Renal pelvis (tissue), 4 donors: ENCODE data around the gene FGF7. TPM values are rescaled to one million over a fixed set of nuclear protein-coding genes. Genes with fewer than 3 reads are reported as not detected.
"Not testable (repeated sequence)": the region's sequence is repeated elsewhere in the genome, so short reads cannot be mapped to it uniquely, and the experiment has no call there.

Experiments
- DNase-seq: peaks from one replicate; pipeline ENCODE4 v3.0.0-alpha.2; 2013
- polyA plus RNA-seq, 3 donors: library from polyadenylated mRNA; unstranded; fragments of 120-200 nt; gene quantifications; one replicate each; pipeline ENCODE4 v1.2.1, GENCODE V29; 2013; ENCODE audit not compliant: insufficient read length in 3 of 3

Gene FGF7
- polyA plus RNA-seq, 3 donors = 10.3 to 15.2 (median 12.0) TPM

DNA sequence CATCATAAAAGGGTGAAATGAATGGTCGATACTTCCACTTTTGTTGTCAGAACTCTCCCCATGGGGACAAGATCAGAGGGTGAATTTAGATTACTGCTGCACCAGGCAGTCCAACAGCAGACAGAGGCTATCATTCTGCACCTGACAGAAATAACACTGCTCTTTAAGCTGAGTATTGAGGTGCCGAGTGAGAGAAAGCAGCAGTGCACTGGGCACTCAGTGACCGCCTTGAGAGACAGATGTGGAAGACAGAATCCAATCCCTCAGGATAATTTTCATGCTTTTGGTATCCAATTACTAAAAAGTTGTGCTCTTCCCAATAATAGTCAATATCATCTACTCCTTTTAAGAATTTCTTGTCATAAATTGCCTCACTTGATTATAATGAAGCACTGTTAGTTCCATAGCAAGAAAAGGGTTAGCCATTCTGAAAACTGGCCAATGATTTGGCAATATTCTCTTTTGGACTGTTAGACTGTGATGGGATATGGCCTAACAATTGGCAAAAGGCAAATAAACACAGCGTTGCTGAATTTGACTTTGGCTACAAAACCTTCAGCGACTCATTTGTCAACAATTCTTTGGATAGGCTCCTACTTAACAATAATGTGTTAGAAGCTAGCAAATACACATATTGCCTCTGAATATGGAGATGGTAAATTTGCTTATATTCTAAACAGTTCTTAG lies 5.5 kb downstream of the FGF7 start:
- no peak for DNase-seq

DNA sequence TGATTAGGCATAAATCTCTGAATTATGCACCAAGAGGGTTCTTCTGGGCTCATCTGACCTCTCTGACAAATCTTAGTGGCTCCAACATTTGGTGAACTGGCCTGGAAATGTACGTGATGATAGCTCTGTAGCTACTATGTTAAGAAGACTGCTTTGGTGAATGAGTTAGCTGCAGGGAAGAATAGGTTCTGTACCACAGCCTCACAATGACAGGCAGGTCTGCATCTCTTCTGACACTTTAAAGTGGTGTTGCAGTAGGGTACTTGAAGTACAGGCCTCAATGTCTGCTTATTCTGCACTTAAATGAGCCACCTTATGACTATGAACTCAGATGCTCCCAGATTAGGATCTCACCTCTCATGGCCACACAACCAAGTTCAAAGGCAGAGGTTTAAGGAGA lies 7.0 kb downstream of the FGF7 start:
- no peak for DNase-seq

DNA sequence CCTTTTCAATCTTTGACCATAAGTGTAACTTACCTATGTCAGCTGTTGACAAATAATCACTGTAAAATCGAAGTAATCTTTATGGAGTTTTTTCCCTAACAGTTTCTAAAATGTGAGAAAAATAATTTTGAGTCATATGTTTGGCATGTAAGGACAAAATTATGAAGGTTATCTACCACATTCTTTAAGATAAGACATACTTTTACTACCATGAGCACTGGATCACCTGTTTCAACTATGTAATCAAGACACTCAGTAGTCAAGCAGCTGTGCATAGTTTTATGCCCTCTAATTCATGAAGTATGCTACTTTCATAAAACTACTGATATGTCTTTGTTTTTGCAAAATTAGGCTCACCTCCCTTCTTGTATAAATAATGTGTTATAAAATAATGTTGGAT lies 12.1 kb downstream of the FGF7 start:
- DNase-seq = no peak

DNA sequence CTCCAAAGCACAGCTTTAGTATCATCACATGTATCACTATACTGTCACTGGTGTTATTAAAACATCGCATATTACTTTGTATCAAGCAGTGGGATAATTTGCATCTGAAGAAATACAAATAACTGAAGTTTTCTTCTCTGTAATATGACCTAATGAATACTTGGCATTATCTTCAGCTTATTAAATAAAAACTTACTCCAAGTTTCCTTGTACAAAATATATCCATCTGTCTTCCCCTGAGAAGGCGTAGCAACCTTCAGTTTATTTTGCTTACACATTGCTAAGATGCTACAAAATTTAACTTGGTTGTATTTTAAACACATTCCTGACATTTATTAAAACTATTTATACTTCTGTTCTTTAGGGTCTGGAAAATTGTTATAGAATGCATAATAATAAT lies 13.7 kb downstream of the FGF7 start:
- DNase-seq = no peak

DNA sequence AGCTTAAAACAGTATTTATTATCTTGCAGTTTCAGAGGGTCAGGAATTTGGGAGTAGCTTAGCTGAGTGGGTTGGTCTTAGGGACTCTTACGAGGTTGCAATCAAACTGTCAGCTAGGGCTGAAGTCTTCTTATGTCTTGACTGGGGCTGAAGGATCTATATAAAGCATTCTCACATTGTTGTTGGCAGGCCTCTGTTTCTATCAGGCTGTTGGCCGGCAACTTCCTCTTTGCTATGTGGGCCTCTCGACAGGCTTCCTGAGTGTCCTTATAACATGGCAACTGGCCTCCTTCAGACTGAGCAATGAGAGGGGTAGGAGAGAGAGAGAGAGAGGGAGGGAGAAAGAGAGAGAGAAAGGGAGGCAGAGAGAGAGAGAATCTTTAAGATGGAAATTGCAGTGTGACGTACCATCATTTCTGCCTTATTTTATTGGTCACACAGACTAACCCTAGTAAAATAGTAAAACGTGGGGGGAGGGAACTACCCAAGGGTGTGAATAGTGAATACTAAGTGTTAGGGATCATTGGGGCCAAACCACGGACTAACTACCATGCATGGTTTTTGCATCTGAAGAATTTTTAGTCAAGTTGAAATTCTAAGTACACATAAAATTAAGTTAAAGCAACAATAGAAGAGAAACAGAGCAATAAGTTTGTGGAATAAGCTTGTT lies 16.1 kb downstream of the FGF7 start:
- DNase-seq = peak; percentile 43

DNA sequence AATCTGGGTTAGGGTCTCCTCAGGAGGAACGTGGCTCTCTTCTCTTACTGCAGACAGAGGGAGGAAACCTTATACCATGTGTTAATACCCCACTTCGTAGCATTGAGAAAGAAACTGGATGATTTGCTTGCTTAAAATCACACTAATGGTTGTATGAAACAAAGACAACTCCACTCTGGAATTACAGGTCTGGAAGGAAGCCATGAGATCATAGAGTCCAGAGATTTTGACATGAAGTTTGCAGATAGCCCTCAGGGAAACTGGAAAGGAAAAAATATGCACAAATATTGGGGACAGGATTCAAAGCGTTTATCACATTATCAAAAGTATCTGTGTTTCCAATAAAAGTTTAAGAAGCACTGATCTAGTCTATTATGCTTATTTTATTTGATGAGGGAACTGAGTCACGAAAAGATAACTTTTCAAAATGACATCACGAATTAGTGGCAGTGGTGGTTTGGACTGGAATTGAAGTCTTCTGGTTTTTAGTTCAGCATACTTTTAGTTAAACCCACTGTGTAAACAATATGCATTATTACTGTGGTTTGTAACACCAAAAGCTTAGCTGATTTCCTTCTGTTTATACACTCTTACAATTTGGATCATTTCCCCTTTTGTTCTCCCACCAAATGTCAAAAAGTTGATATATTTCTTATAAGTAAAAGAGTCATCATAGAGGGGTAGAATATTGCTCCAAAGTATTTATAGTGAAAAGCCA lies 16.8 kb downstream of the FGF7 start:
- no peak for DNase-seq

DNA sequence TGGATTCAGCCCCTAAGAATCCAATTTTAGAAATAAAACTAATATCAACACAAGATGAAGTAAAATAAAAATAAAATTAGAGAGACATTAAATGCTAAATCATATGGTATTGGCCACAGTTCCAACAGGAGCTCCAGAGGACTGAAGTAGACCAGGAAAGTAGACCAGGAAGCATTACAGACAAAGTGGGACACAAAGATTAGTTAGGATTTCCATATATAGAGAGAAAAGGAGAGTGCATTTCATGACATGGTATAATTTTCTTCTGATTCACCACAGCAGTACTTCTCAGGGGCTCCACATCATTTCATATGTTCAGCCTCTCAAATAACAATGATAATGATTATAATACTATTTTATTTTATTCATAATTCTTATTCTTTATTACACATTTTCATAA lies 18.3 kb downstream of the FGF7 start:
- DNase-seq = no peak

DNA sequence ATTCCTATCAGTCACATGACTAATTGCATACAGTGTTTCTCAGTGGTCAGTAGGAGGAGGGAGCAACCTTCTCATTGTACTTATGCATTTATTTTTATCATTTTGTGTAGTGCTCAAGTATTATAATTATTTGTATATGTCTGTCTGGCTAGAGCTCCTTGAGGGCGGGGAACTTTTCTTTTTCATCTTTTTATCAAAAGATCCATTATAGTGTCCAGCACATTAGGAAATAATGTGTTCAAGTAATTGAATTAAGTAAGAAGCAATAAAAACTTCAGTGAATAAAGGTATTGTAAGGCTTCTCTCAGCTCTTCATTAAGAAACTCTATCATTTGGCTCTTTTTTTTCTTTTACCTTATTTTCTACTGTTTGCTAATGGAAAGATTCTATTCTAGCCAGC lies 18.8 kb downstream of the FGF7 start:
- no peak for DNase-seq

DNA sequence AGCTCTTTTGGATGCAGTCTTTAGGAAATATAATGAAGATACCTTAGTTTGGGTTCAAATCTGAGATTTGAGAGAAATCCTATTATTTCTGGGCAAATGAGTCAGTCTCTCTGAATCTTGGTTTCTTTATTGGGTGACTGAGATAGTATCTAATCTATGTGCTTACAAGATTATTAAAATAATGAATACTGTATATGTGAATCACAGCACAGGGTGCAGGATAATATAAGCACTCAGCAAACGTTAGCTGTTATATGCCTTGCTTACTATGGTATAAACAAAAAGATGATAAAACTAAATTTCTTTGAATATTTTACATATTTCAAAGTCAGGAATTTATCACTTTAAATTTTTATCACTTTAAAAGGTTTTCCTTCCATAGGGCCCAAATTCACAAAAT lies 29.6 kb downstream of the FGF7 start:
- DNase-seq = no peak

DNA sequence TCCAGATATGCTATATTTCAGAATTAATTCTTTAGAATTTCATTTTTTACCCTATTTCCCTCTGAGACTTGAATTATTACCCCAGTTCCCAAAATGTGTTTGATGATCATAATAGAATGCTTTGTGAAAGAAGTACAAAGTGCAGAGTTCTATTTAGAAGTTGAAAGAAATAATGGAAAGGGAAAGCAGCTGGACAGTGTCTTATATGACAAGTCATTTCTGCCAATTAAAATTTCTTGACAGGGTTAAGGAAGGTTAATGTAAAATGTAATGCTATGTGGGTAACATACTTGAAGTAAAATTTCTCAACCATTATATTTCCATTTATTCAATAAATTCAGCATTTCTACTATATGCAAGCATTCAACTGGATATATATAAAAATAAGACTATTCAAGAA lies 33.1 kb downstream of the FGF7 start:
- no peak for DNase-seq

DNA sequence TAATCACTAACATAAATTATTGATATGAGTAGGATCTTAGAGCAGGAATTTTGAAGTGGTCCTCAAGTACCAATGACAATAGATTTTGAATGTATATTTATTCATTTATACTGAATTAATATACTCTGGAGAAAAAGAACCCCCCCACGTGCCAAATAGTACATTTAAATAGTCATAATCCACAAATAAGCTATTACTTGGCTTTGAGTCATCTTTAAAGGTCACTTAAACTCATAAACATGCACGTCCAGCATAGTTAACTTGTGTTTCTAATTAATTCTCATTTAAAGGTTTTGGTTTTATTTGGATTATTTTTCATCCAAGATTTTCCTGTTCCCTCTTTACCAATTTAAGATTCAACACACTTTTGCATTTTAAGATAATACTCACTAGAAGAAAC lies 35.1 kb downstream of the FGF7 start:
- DNase-seq = no peak

DNA sequence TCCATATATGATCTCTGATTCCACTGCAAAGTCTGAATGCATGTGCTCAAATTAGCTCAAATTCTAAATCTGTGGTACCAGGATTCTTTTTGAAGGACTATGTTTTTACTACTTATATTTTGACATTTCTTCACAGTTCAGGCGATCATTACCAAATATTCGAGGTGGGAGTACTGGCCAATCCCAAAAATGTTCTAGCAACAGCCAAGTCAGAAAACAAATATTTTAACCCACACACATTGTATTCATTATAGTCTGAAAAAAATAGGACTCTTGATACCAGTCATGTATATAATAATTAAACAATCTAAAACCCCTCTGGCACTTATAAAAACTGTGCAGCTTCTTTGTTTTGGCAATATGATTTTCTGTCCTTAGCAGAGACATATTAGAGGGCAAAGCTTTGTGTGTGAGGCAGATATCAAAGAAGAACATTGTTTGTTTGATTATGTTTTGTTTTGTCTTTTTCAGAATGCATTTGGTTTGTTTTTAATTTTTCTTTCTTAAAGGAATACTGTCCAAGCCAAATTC lies 37.4 kb downstream of the FGF7 start:
- no peak for DNase-seq

DNA sequence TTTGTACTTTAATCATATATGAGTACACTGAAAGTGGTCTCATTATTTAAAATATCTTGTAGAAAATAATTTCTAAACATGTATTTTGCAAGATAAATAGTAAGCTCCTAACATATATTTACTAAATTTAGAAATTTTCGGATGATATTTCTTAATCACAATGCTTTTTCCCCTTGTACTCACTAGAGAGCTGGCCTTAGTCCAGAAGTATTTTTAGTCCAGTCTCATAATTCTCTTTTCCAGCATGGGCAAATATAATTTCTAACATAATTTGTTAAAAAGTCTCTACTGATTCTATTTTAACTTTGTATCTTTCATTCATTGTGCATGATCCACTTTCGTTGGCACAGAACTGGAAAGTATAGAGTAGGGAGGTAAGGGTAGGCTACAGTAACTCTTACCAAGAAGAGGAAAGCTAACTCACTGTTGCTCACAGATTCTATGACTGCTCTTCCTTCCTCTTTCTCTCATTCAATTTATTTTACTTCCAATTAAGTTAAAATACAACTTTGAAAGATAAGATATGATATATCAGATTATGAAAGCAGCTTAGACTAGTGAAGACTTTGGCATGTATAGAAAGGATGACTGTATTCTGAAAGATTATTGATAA lies 39.3 kb downstream of the FGF7 start:
- no peak for DNase-seq

DNA sequence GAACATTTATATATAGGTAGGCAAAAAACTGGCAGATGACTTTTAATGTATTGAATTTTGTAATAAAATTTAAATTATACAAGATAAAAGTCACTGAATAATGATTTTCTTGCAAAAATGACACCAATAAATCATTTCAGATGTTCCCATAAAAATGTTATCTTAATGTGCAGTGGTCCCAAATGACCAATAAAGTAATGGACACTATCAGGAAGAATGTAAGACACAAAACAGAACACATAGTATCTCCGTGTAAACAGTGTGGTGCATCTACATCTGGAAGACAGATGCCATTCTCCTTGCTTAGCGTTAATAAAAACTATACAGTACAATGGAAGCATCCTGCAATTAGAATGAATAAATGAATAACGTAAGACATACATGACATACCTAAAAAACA lies 41.5 kb downstream of the FGF7 start:
- no peak for DNase-seq

DNA sequence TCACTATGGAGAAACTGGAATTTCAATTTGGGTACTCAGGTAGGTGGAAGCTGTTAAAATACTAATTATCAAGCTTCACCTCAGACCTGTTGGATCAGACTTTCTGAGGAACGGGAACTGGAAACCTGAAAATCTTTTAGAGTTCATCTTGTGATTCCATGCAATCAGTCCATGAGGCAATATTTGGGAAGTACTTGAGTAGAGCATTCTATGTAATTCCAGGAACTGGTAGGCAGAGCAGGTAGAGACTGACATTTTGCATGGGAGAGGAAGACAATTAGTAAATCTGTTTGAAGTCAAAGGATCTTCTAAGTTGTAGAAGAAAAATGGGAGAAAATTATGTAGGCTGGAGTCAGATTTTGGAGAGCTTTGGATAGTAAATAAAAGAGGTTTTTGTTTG lies 43.1 kb downstream of the FGF7 start:
- no peak for DNase-seq

DNA sequence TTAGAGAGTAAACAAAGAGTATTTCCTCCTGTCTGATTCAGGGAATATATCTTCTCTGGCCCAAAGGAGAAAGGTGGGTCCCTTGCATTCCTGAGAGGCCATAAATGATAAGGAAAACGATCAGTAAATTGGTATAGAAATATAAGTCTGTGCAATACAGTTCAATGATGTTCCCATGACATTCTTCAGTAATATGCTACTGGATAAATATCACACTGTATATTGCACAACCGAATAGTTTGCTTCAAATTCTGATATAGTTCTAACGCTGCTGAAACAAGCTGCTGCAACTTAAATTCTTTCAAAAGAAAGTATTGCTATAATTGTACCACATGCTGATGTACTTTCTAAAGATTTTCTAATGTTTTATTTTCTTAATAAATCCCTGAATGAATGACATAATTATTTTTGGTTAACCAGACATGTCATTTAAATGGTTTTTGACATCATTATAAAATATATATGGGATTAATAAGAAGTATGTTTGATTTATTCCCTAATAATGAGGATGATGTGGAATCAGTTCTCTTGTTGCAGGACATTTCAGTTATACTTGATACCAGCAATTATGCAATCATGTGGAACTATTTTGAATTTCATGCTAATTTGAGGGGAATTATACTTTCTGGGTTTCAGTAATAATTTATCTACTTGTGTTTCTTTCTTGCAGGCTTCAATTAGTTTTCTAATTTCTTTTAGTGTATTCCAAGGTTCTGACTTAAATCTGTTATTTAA lies 44.9 kb downstream of the FGF7 start:
- no peak for DNase-seq

DNA sequence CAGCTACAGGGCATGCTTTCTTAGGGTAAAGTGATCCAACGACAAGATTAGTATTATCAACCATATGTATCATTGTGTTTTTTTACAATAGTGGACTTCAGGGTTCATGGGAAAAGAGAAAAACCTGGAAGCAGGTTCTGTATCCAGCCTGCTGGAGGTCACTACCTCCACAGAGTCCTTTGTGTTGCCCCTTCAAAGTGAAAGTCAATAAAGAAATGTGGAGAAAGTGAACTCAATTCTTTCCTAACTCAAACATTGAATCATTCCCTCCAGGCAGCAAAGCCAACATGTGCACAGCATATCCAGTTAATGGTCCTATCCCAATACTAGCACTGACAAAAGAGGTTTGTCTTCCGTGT lies 45.4 kb downstream of the FGF7 start:
- no peak for DNase-seq

DNA sequence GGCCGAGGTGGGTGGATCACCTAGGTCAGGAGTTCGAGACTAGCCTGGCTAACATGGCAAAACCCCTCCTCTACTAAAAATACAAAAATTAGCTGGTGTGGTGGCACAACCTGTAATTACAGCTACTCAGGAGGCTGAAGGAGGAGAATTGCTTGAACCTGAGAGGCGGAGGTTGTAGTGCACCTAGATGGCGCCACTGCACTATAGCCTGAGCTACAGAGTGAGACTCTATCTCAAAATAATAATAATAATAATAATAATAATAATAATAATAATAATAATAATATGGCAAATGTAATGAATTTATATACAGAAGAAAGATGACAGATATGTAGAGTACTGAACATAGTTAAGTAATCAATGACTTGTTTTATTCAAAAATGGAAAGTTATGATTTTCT lies 48.2 kb downstream of the FGF7 start:
- DNase-seq = not testable (repeated sequence)

DNA sequence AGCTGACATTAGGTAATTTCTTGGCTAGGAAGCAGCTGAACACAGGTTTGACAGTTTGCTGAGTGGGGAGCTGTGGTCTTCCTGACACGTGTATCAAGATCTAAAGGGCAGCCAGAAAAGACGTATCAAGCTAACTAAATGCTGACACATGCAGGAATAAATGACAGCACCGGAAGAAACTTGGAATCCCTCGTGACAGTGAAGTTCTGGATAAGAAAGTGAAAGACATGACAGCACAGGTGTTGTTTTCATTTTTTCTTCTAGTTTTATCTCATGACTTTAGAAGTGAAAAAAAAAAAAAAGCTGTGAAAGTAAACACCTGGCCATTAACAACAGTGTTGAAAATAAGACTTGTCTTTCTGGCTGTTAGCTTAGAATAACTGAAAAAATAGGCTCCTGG lies 48.7 kb downstream of the FGF7 start:
- no peak for DNase-seq

DNA sequence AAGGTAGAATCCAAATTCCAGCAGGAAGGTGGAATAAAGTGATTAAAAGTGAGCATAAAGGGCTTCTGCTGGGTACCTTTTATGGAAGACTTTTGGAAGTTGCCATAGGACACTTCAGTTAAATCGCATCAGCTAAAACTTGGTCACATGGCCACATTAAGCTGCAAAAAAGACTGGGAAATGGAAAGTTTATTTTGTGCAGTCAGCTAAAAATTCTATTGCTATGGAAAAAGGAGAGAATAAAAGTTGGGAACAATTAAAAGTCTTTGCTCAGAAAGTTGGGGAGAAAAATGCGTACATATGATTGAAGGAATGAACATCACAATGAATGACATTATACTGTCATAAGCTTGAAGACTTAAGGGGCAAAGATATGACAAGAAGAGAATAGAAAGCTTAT lies 49.3 kb downstream of the FGF7 start:
- DNase-seq = no peak

DNA sequence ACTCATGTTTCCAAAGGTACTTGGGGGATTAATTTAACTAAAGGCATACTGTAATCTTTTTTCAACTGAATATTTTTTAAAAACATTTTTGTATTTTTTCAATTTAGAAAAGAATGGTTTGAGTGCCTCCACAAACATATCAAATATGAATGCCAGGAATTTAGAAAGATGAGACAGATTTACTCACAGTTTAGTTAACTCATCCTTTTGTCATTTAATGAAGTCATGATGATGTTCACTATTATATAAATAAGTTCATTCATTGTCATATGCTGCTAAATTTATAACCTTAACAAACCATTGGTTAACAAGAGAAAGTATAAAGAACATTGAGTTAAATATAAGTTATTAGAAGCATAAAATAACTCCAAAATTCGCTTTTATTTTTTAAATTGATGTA lies 50.0 kb downstream of the FGF7 start:
- DNase-seq = no peak

DNA sequence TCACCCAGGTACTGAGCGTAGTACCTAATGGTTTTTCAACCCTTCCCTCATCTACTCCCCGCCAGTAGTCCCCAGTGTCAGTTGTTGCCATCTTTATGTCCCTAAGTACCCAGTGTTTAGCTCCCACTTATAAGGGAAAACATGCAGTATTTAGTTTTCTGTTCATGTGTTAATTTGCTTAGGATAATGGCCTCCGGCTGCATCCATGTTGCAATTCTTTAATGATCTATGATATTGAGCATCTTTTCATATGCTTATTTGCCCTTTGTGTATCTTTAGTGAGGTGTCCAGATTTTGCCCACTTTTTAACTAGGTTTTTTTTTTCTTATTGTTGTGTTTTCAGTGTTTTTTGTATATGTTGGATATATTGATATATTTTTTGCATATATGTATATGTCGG lies 55.0 kb downstream of the FGF7 start:
- DNase-seq = not testable (repeated sequence)
